ENCODE results near the gene AAK1. TPM values are rescaled to one million over a fixed set of nuclear protein-coding genes. Genes with fewer than 3 reads are reported as not detected.

The AAK1 gene
- total and polyA plus RNA-seq, 3 experiments from 2014 or later = 71.7 to 114 (median 74.0) TPM

DNA sequence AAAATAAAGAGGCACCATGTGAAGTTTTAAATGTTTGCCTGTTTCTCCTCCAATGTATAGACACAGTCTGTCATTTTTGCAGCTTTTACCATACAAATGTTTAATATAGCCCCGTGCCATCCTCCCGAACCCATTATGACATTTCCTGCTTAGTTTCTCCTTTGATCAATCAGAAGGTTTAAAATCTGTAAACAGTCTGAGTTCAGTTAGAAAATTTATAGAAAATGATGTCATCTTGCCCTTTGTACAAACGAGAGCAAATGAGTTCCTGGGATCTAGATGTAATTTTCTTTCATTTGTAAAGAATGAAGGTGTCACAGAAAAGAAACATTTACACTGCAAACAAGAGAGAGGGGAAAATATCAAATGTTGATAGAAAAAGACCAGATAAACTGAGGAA lies 143.6 kb downstream of the AAK1 start:
- peaks cover 0 to 79% (median 14%) of the 10 kb centered on the region in 3 donors for H3K36me3 Mint-ChIP-seq
- Histone ChIP-seq H3K27me3 (ENCODE audit: insufficient read depth, low read length, poor library complexity, severe bottlenecking) (no peaks in the 10 kb centered on the region), H3K27ac (ENCODE audit: low read depth, low read length) (no peak overlapping the region), H3K4me3 (ENCODE audit: low read length) (no peak overlapping the region), H3K4me1 (ENCODE audit: insufficient read depth, low read length) (peaks cover 15% of the 10 kb centered on the region), H3K9me3 (ENCODE audit: low read length) (no peaks in the 10 kb centered on the region), H3K36me3 (ENCODE audit: insufficient read depth, low read length) (peaks cover 14% of the 10 kb centered on the region)
- H3K27me3 Mint-ChIP-seq = peaks cover 0 to 1% of the 10 kb centered on the region in 2 donors
- POLR2A ChIA-PET = no interaction called here
- no peak overlapping the region for H3K4me3 Mint-ChIP-seq
- peak overlapping the region in 7 of 8 donors; percentile 62 to 94 (median 79) for H3K27ac Mint-ChIP-seq
- no peaks in the 10 kb centered on the region for H3K9me3 Mint-ChIP-seq
- peak in 1 of 5 donors; percentile 44 for DNase-seq
- H3K4me1 Mint-ChIP-seq = peaks cover 7 to 10% (median 8%) of the 10 kb centered on the region in 3 donors
- CTCF ChIA-PET = no interaction called here

DNA sequence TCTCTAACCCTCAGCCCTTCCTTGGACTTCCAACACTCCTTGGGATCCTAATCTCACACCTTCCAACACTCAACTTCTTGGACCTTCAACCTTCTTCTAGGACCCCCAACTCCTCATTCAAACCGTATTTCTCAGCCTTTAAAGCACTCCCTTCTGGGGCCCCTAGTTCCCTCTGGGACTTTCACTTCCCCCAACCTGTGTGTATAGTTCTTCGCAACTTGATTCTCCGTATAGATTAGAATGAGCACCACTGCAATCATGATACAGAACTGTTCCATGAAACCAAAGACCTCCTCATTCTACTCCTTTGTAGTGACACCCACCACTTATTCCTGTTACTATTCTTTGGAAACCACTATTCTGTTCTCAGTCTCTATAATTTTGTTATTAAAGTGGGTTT lies 144.3 kb downstream of the AAK1 start:
- DNase-seq = no peak
- H3K27me3 Mint-ChIP-seq = peaks cover 0 to 1% of the 10 kb centered on the region in 2 donors
- CTCF ChIA-PET = no interaction called here
- H3K27ac Mint-ChIP-seq = peak overlapping the region in 7 of 8 donors; percentile 54 to 91 (median 83)
- Histone ChIP-seq H3K36me3 (ENCODE audit: insufficient read depth, low read length) (peaks cover 17% of the 10 kb centered on the region), H3K9me3 (ENCODE audit: low read length) (no peaks in the 10 kb centered on the region), H3K27me3 (ENCODE audit: insufficient read depth, low read length, poor library complexity, severe bottlenecking) (no peaks in the 10 kb centered on the region), H3K27ac (ENCODE audit: low read depth, low read length) (no peak overlapping the region), H3K4me1 (ENCODE audit: insufficient read depth, low read length) (peaks cover 15% of the 10 kb centered on the region), H3K4me3 (ENCODE audit: low read length) (no peak overlapping the region)
- H3K36me3 Mint-ChIP-seq = peaks cover 0 to 81% (median 15%) of the 10 kb centered on the region in 3 donors
- POLR2A ChIA-PET = no interaction called here
- H3K9me3 Mint-ChIP-seq = no peaks in the 10 kb centered on the region
- peak overlapping the region in 1 of 7 donors; percentile 55 for H3K4me3 Mint-ChIP-seq
- peaks cover 7 to 10% (median 8%) of the 10 kb centered on the region in 3 donors for H3K4me1 Mint-ChIP-seq

DNA sequence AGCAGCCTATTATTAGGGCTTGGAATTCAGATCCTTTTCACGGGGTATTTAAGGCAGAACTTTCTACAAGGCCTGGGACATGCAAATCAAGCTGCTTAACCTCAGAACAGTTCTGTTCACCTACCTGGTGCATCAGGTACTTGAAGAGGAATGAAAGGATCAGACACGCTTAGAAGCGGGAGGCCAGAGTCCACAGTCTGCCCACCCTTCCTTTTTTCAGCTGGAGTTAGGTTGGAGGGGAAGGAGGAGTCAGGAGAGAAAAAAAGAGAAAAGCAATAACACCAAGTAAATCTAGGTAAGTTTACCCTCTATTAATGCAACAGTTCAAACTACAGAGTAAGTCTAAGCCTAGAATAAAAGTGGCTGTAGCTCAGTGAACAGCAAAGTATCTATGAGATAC lies 147.7 kb downstream of the AAK1 start:
- CTCF ChIA-PET = no interaction called here

DNA sequence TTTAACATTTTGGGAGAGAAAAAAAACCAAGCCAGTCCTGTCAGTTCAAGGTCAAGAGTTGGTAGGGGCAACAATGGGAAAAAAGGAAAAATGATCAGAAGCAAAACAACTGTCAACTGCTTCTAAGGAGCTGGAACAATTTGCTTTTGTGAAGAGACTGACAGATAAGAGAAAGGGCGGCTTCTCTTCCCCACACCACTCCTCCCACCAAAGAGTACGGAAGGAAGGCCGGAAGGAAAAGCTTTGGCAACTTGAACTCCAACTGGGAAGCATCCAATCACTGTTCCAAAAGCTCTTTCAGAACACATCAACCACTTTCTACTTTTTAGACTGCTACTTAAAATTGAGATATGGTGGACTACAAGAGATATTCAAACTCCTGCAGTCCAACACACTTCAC lies 148.5 kb downstream of the AAK1 start:
- Histone ChIP-seq H3K4me3 (ENCODE audit: low read length) (no peak overlapping the region), H3K27me3 (ENCODE audit: insufficient read depth, low read length, poor library complexity, severe bottlenecking) (no peaks in the 10 kb centered on the region), H3K4me1 (ENCODE audit: insufficient read depth, low read length) (peaks cover 4% of the 10 kb centered on the region), H3K36me3 (ENCODE audit: insufficient read depth, low read length) (peaks cover 22% of the 10 kb centered on the region), H3K9me3 (ENCODE audit: low read length) (no peaks in the 10 kb centered on the region), H3K27ac (ENCODE audit: low read depth, low read length) (no peak overlapping the region)
- H3K9me3 Mint-ChIP-seq = no peaks in the 10 kb centered on the region
- ChIA-PET POLR2A (no interaction called here), CTCF (interaction anchor here (1.1 kb wide), 1 partner anchor 58 kb away, joined by 3 read pairs; the partner anchor contains the start of gene NFU1)
- peaks cover 0 to 1% of the 10 kb centered on the region in 2 donors for H3K27me3 Mint-ChIP-seq
- H3K4me1 Mint-ChIP-seq = peaks cover 19 to 33% (median 26%) of the 10 kb centered on the region in 3 donors
- H3K27ac Mint-ChIP-seq = peak overlapping the region in 4 of 8 donors; percentile 14 to 64 (median 34)
- peaks cover 7 to 85% (median 31%) of the 10 kb centered on the region in 3 donors for H3K36me3 Mint-ChIP-seq
- no peak for DNase-seq
- no peak overlapping the region for H3K4me3 Mint-ChIP-seq

More for the DNA sequence above, 147.7 kb downstream of the AAK1 start:
- Mint-ChIP-seq H3K4me3 (no peak overlapping the region), H3K27ac (peak overlapping the region in 1 of 8 donors; percentile 86), H3K36me3 (peaks cover 0 to 84% (median 30%) of the 10 kb centered on the region in 3 donors), H3K4me1 (peaks cover 20 to 29% (median 21%) of the 10 kb centered on the region in 3 donors), H3K9me3 (no peaks in the 10 kb centered on the region), H3K27me3 (peaks cover 0 to 1% of the 10 kb centered on the region in 2 donors)
- no peak for DNase-seq
- no peaks in the 10 kb centered on the region for H3K27me3 ChIP-seq (ENCODE audit: insufficient read depth, low read length, poor library complexity, severe bottlenecking)
- no peaks in the 10 kb centered on the region for H3K9me3 ChIP-seq (ENCODE audit: low read length)
- no peak overlapping the region for H3K27ac ChIP-seq (ENCODE audit: low read depth, low read length)
- POLR2A ChIA-PET = no interaction called here
- H3K4me1 ChIP-seq (ENCODE audit: insufficient read depth, low read length) = peaks cover 11% of the 10 kb centered on the region
- peaks cover 17% of the 10 kb centered on the region for H3K36me3 ChIP-seq (ENCODE audit: insufficient read depth, low read length)
- no peak overlapping the region for H3K4me3 ChIP-seq (ENCODE audit: low read length)

DNA sequence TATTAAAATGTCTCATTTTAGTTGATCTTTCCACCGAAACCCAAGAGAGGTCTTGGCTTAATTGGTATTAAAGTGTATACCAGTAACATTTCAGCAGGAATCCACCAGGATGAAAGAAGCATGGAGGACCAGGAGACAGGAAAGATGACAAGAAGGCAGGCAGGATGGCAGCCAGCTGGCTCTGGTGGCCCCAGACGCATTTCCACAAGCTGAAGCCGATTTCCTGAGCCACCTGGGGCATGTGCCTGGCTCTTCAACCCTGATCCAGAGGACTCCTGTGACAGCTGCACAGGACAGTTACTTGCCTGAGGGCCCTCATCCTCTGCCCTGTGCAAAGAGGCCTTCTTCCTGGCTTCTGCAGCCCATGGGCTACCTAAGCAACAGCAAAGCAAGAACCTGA lies 149.4 kb downstream of the AAK1 start:
- no peak overlapping the region for H3K4me3 Mint-ChIP-seq
- peak overlapping the region in 5 of 8 donors; percentile 32 to 64 (median 60) for H3K27ac Mint-ChIP-seq
- POLR2A ChIA-PET = no interaction called here
- Histone ChIP-seq H3K9me3 (ENCODE audit: low read length) (no peaks in the 10 kb centered on the region), H3K4me1 (ENCODE audit: insufficient read depth, low read length) (no peaks in the 10 kb centered on the region), H3K36me3 (ENCODE audit: insufficient read depth, low read length) (peaks cover 27% of the 10 kb centered on the region), H3K27ac (ENCODE audit: low read depth, low read length) (no peak overlapping the region), H3K4me3 (ENCODE audit: low read length) (no peak overlapping the region), H3K27me3 (ENCODE audit: insufficient read depth, low read length, poor library complexity, severe bottlenecking) (no peaks in the 10 kb centered on the region)
- H3K9me3 Mint-ChIP-seq = no peaks in the 10 kb centered on the region
- peaks cover 18 to 29% (median 22%) of the 10 kb centered on the region in 3 donors for H3K4me1 Mint-ChIP-seq
- CTCF ChIA-PET = interaction anchor here (1.1 kb wide), 1 partner anchor 57 kb away, joined by 3 read pairs; the partner anchor contains the start of gene NFU1
- peaks cover 0 to under 1% of the 10 kb centered on the region in 2 donors for H3K27me3 Mint-ChIP-seq
- peaks cover 7 to 86% (median 26%) of the 10 kb centered on the region in 3 donors for H3K36me3 Mint-ChIP-seq
- DNase-seq = no peak

DNA sequence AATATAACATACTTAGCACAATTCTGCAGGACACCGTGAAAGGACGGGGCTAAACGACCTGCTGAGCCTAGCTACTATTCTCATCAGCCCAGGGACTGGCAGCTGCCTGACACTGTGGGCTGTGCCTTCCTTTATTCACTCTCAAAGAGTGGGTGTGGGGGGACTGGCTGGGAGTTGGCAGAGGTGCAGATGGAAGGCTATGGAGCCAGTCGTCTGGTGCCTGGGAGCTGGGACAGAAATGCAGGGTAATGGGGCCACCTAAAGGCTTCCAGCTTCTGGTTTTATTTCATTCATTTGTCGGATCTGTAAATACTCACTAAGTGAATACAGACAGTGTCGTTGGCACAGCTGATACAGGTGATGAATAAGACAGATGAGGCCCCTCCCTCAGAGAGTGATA lies 150.3 kb downstream of the AAK1 start:
- Histone ChIP-seq H3K4me1 (ENCODE audit: insufficient read depth, low read length) (no peaks in the 10 kb centered on the region), H3K27ac (ENCODE audit: low read depth, low read length) (no peak overlapping the region), H3K27me3 (ENCODE audit: insufficient read depth, low read length, poor library complexity, severe bottlenecking) (no peaks in the 10 kb centered on the region), H3K9me3 (ENCODE audit: low read length) (no peaks in the 10 kb centered on the region), H3K4me3 (ENCODE audit: low read length) (no peak overlapping the region), H3K36me3 (ENCODE audit: insufficient read depth, low read length) (peaks cover 30% of the 10 kb centered on the region)
- ChIA-PET POLR2A (no interaction called here), CTCF (no interaction called here)
- Mint-ChIP-seq H3K36me3 (peaks cover 7 to 83% (median 29%) of the 10 kb centered on the region in 3 donors), H3K4me3 (no peak overlapping the region), H3K9me3 (no peaks in the 10 kb centered on the region), H3K4me1 (peaks cover 18 to 30% (median 20%) of the 10 kb centered on the region in 3 donors), H3K27me3 (no peaks in the 10 kb centered on the region), H3K27ac (peak overlapping the region in 7 of 8 donors; percentile 4 to 89 (median 64))
- DNase-seq = peak in 1 of 5 donors; percentile 8

DNA sequence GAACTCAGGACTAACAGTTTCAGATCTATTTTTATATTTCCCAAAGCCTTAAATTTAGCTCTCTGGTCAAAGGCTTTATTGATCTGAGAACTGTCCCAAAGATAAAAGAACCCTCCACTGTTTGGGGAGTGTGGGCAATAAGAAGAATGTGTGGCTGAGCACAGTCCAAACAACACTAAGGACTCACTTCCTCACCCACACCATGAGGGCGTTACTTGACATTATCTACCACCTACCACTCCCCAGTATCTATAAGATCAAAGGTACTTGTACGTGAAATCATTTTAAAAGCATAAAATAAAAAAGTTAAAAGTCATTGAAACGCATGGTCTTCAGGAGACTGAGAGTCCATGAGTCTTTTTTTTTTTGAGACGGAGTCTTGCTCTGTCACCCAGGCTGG lies 151.7 kb downstream of the AAK1 start:
- Mint-ChIP-seq H3K27me3 (no peaks in the 10 kb centered on the region), H3K36me3 (peaks cover 7 to 83% (median 31%) of the 10 kb centered on the region in 3 donors), H3K9me3 (no peaks in the 10 kb centered on the region), H3K27ac (peak overlapping the region in 6 of 8 donors; percentile 26 to 73 (median 36)), H3K4me1 (peaks cover 18 to 30% (median 24%) of the 10 kb centered on the region in 3 donors), H3K4me3 (no peak overlapping the region)
- DNase-seq = no peak
- Histone ChIP-seq H3K4me3 (ENCODE audit: low read length) (no peak overlapping the region), H3K27me3 (ENCODE audit: insufficient read depth, low read length, poor library complexity, severe bottlenecking) (no peaks in the 10 kb centered on the region), H3K4me1 (ENCODE audit: insufficient read depth, low read length) (no peaks in the 10 kb centered on the region), H3K9me3 (ENCODE audit: low read length) (no peaks in the 10 kb centered on the region), H3K36me3 (ENCODE audit: insufficient read depth, low read length) (peaks cover 36% of the 10 kb centered on the region), H3K27ac (ENCODE audit: low read depth, low read length) (no peak overlapping the region)
- ChIA-PET POLR2A (no interaction called here), CTCF (no interaction called here)

DNA sequence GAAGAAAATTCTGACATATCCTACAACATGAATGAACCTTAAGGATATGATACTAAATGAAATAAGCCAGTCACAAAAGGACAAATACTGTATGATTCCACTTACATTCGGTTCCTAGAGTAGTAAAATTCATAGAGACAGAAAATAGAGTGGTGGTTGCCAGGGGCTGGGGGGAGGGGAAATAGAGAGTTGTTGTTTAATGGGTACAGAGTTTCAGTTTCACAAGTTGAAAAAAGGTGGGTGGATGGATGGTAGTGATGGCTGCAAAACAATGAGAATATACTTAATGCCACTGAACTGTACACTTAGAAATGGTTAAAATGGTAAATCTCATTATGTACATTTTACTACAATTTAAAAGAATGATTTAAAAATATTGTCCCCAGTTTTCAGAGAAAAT lies 153.1 kb downstream of the AAK1 start:
- Mint-ChIP-seq H3K4me1 (peaks cover 18 to 30% (median 27%) of the 10 kb centered on the region in 3 donors), H3K4me3 (no peak overlapping the region), H3K36me3 (peaks cover 7 to 80% (median 34%) of the 10 kb centered on the region in 3 donors), H3K27ac (peak overlapping the region; percentile 2 to 77 (median 51)), H3K27me3 (no peaks in the 10 kb centered on the region), H3K9me3 (no peaks in the 10 kb centered on the region)
- ChIA-PET POLR2A (no interaction called here), CTCF (no interaction called here)
- no peak overlapping the region for H3K4me3 ChIP-seq (ENCODE audit: low read length)
- DNase-seq = peak in 1 of 5 donors; percentile 12
- no peak overlapping the region for H3K27ac ChIP-seq (ENCODE audit: low read depth, low read length)
- no peaks in the 10 kb centered on the region for H3K27me3 ChIP-seq (ENCODE audit: insufficient read depth, low read length, poor library complexity, severe bottlenecking)
- H3K36me3 ChIP-seq (ENCODE audit: insufficient read depth, low read length) = peaks cover 37% of the 10 kb centered on the region
- H3K9me3 ChIP-seq (ENCODE audit: low read length) = no peaks in the 10 kb centered on the region
- H3K4me1 ChIP-seq (ENCODE audit: insufficient read depth, low read length) = no peaks in the 10 kb centered on the region
